ENCODE results near the gene NEO1.

NEO1 gene

GRCh38 chr15:73078291-73078690 lies 26.0 kb downstream of the NEO1 start:
- Histone ChIP-seq H3K9me2 (ENCODE audit: low read depth, low read length) (no peaks in the 10 kb centered on the region), H3K36me3 (ENCODE audit: insufficient read depth, low read length) (no peaks in the 10 kb centered on the region), H3K9me3 (ENCODE audit: low read length) (no peaks in the 10 kb centered on the region), H3K9ac (ENCODE audit: low read length) (no peak overlapping the region), H3F3A (ENCODE audit: insufficient read depth, low read length) (no peaks in the 10 kb centered on the region), H4K20me1 (ENCODE audit: insufficient read depth, low read length) (no peaks in the 10 kb centered on the region), H3K4me1 (ENCODE audit: insufficient read depth, low read length, severe bottlenecking) (no peaks in the 10 kb centered on the region), H3K79me2 (ENCODE audit: insufficient read depth, low read length) (no peaks in the 10 kb centered on the region), H3K4me2 (ENCODE audit: low read length) (no peak overlapping the region), H3K27me3 (ENCODE audit: insufficient read depth, low read length) (no peaks in the 10 kb centered on the region), H3K4me3 (ENCODE audit: low read depth, low read length, poor library complexity, severe bottlenecking) (no peak overlapping the region), H3K27ac (ENCODE audit: low read depth, low read length, poor library complexity, severe bottlenecking) (no peak overlapping the region), H2AFZ (ENCODE audit: low read length) (no peak overlapping the region)
- no peak for TF ChIP-seq CTCF (IDR thresholded peaks at IDR 0.05; ENCODE audit: low read length)
- no peak for TF ChIP-seq EZH2 (IDR thresholded peaks at IDR 0.05; ENCODE audit: borderline replicate concordance, low read length)

GRCh38 chr15:73078722-73079121 lies 26.5 kb downstream of the NEO1 start:
- Histone ChIP-seq H3K4me2 (ENCODE audit: low read length) (no peak overlapping the region), H3F3A (ENCODE audit: insufficient read depth, low read length) (no peaks in the 10 kb centered on the region), H3K9me3 (ENCODE audit: low read length) (no peaks in the 10 kb centered on the region), H2AFZ (ENCODE audit: low read length) (no peak overlapping the region), H3K27ac (ENCODE audit: low read depth, low read length, poor library complexity, severe bottlenecking) (no peak overlapping the region), H3K79me2 (ENCODE audit: insufficient read depth, low read length) (no peaks in the 10 kb centered on the region), H3K4me1 (ENCODE audit: insufficient read depth, low read length, severe bottlenecking) (no peaks in the 10 kb centered on the region), H4K20me1 (ENCODE audit: insufficient read depth, low read length) (no peaks in the 10 kb centered on the region), H3K27me3 (ENCODE audit: insufficient read depth, low read length) (no peaks in the 10 kb centered on the region), H3K9ac (ENCODE audit: low read length) (no peak overlapping the region), H3K4me3 (ENCODE audit: low read depth, low read length, poor library complexity, severe bottlenecking) (no peak overlapping the region), H3K9me2 (ENCODE audit: low read depth, low read length) (no peaks in the 10 kb centered on the region), H3K36me3 (ENCODE audit: insufficient read depth, low read length) (no peaks in the 10 kb centered on the region)
- TF ChIP-seq CTCF (IDR thresholded peaks at IDR 0.05; ENCODE audit: low read length) (no peak), EZH2 (IDR thresholded peaks at IDR 0.05; ENCODE audit: borderline replicate concordance, low read length) (no peak)

GRCh38 chr15:73079565-73079964 lies 27.3 kb downstream of the NEO1 start:
- Histone ChIP-seq H3K4me3 (ENCODE audit: low read depth, low read length, poor library complexity, severe bottlenecking) (no peak overlapping the region), H3F3A (ENCODE audit: insufficient read depth, low read length) (no peaks in the 10 kb centered on the region), H3K9ac (ENCODE audit: low read length) (no peak overlapping the region), H3K4me1 (ENCODE audit: insufficient read depth, low read length, severe bottlenecking) (no peaks in the 10 kb centered on the region), H3K36me3 (ENCODE audit: insufficient read depth, low read length) (no peaks in the 10 kb centered on the region), H4K20me1 (ENCODE audit: insufficient read depth, low read length) (no peaks in the 10 kb centered on the region), H3K9me2 (ENCODE audit: low read depth, low read length) (no peaks in the 10 kb centered on the region), H2AFZ (ENCODE audit: low read length) (no peak overlapping the region), H3K9me3 (ENCODE audit: low read length) (no peaks in the 10 kb centered on the region), H3K27ac (ENCODE audit: low read depth, low read length, poor library complexity, severe bottlenecking) (no peak overlapping the region), H3K79me2 (ENCODE audit: insufficient read depth, low read length) (no peaks in the 10 kb centered on the region), H3K27me3 (ENCODE audit: insufficient read depth, low read length) (no peaks in the 10 kb centered on the region), H3K4me2 (ENCODE audit: low read length) (no peak overlapping the region)
- TF ChIP-seq EZH2 (IDR thresholded peaks at IDR 0.05; ENCODE audit: borderline replicate concordance, low read length) (no peak), CTCF (IDR thresholded peaks at IDR 0.05; ENCODE audit: low read length) (no peak)

Measured in OCI-LY1 (cell line).